ENCODE data around the gene RBM6.

RBM6 gene

GRCh38 chr3:49906073-49906743, 33.7 kb upstream of the RBM6 start:
- Histone ChIP-seq H3K36me3 (ENCODE audit: control insufficient read depth, insufficient read depth, low read length) (no peaks in the 10 kb centered on the region), H3K27me3 (ENCODE audit: control insufficient read depth, insufficient read depth, low read length) (no peaks in the 10 kb centered on the region), H2AFZ (peak overlapping the region; percentile 71), H3K4me3 (ENCODE audit: low read depth, low read length) (no peak overlapping the region), H3K9ac (no peak overlapping the region), H3K4me1 (peaks cover 10% of the 10 kb centered on the region), H3K79me2 (no peaks in the 10 kb centered on the region), H3K9me3 (ENCODE audit: control insufficient read depth, low read length) (no peaks in the 10 kb centered on the region), H3K27ac (peak overlapping the region; percentile 41), H3K4me2 (ENCODE audit: low read length) (peak overlapping the region; percentile 18)
- peak; percentile 62 for TF ChIP-seq CTCF (IDR thresholded peaks at IDR 0.05)

GRCh38 chr3:49908373-49909199, 31.4 kb upstream of the RBM6 start:
- Histone ChIP-seq H3K4me3 (ENCODE audit: low read depth, low read length) (no peak overlapping the region), H3K4me2 (ENCODE audit: low read length) (no peak overlapping the region), H3K36me3 (ENCODE audit: control insufficient read depth, insufficient read depth, low read length) (no peaks in the 10 kb centered on the region), H2AFZ (no peak overlapping the region), H3K9ac (no peak overlapping the region), H3K79me2 (no peaks in the 10 kb centered on the region), H3K27ac (no peak overlapping the region), H3K9me3 (ENCODE audit: control insufficient read depth, low read length) (no peaks in the 10 kb centered on the region), H3K27me3 (ENCODE audit: control insufficient read depth, insufficient read depth, low read length) (no peaks in the 10 kb centered on the region), H3K4me1 (peaks cover 10% of the 10 kb centered on the region)
- no peak for TF ChIP-seq CTCF (IDR thresholded peaks at IDR 0.05)

GRCh38 chr3:49910409-49911123, 29.4 kb upstream of the RBM6 start:
- no peaks in the 10 kb centered on the region for H3K27me3 ChIP-seq (ENCODE audit: control insufficient read depth, insufficient read depth, low read length)
- H3K9ac ChIP-seq, result no peak overlapping the region
- no peaks in the 10 kb centered on the region for H3K79me2 ChIP-seq
- H3K27ac ChIP-seq, result no peak overlapping the region
- H3K9me3 ChIP-seq (ENCODE audit: control insufficient read depth, low read length), result no peaks in the 10 kb centered on the region
- H3K4me2 ChIP-seq (ENCODE audit: low read length), result no peak overlapping the region
- peaks cover 16% of the 10 kb centered on the region for H3K4me1 ChIP-seq
- H2AFZ ChIP-seq, result no peak overlapping the region
- no peaks in the 10 kb centered on the region for H3K36me3 ChIP-seq (ENCODE audit: control insufficient read depth, insufficient read depth, low read length)
- no peak overlapping the region for H3K4me3 ChIP-seq (ENCODE audit: low read depth, low read length)
- no peak for TF ChIP-seq CTCF (IDR thresholded peaks at IDR 0.05)

- Histone ChIP-seq H2AFZ (no peak overlapping the region), H3K4me2 (ENCODE audit: low read length) (no peak overlapping the region), H3K9me3 (ENCODE audit: control insufficient read depth, low read length) (no peaks in the 10 kb centered on the region), H3K79me2 (no peaks in the 10 kb centered on the region), H3K27me3 (ENCODE audit: control insufficient read depth, insufficient read depth, low read length) (no peaks in the 10 kb centered on the region), H3K27ac (no peak overlapping the region), H3K4me3 (ENCODE audit: low read depth, low read length) (no peak overlapping the region), H3K36me3 (ENCODE audit: control insufficient read depth, insufficient read depth, low read length) (no peaks in the 10 kb centered on the region), H3K9ac (no peak overlapping the region), H3K4me1 (peaks cover 13% of the 10 kb centered on the region)
- TF ChIP-seq CTCF (IDR thresholded peaks at IDR 0.05), result no peak
Measured at GRCh38 chr3:49911124-49911420, 28.9 kb upstream of the RBM6 start.
